Left lobe of liver (tissue), 2 donors: ENCODE data around the gene UBL4B. TPM values are rescaled to one million over a fixed set of nuclear protein-coding genes. Genes with fewer than 3 reads are reported as not detected.
"Not testable (repeated sequence)": the region's sequence is repeated elsewhere in the genome, so short reads cannot be mapped to it uniquely, and the experiment has no call there.

Source experiments
- ATAC-seq: fragments of 200-7000 bp; cut with Tn5 transposase; one replicate; pipeline ENCODE4 v1.9.1; 2020; ENCODE audit warnings: mild to moderate bottlenecking, moderate library complexity
- DNase-seq: peaks from one replicate; pipeline ENCODE4 v3.0.0-alpha.2; 2020; ENCODE audit warnings: low spot score
- total RNA-seq: library from RNA; stranded (reverse); gene quantifications from one replicate; pipeline ENCODE4 v1.2.1, GENCODE V29; 2021
- donor health status: DM: no; HTN: no; CAD: no; lungs with moderate emphysema.
- donor health status: DM: no; HTN: yes; CAD: no.

The UBL4B gene
- total RNA-seq, result not detected

GRCh38 chr1:110112143-110112542, at the start of gene UBL4B:
UBL4B (plus strand) TSS chr1:110112443; CDS start chr1:110112535, 92 bp downstream.
- ATAC-seq, result no peak

DNA sequence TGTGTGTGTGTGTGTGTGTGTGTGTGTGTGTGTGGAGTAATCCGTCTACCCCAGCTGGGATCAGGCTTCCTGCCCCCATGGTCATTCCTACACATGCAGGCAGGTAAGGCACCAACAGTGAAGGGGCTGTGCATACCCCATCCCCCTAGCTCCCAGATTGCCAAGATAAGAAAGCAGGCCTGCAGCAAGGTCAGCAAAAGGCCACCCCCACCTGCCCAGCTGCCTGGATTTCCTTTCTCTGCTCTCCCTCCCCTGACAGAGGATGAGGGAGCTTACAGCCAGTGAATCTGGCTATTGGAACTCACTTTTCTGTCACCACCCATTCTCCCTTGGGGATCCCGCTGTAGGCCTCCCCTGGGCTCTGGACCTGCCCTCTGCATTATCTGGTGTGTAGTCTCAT, 49.6 kb upstream of the UBL4B start:
- DNase-seq, result no peak
- ATAC-seq, result no peak

More at GRCh38 chr1:110112143-110112542, at the start of gene UBL4B:
- DNase-seq, result no peak

DNA sequence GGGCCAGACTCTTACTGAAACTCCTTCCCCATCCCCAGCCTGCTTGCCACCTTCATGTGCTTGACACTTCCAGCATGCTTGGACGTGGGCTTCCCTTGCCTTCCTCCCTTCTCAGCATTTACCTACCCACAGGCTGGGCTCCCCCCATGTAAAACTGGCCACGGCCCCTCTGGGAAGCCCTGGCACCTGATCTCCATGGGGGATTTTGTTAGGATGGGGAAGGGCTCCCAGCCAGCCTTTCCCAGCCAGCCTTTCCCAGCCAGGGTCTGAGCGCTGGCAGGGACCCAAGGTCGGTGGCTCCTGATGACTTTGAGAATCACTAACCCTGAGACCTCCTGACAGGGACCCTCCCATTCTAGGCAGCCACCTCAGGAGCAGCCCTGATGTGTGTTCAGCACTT, 48.5 kb upstream of the UBL4B start:
- DNase-seq, result no peak
- no peak for ATAC-seq

DNA sequence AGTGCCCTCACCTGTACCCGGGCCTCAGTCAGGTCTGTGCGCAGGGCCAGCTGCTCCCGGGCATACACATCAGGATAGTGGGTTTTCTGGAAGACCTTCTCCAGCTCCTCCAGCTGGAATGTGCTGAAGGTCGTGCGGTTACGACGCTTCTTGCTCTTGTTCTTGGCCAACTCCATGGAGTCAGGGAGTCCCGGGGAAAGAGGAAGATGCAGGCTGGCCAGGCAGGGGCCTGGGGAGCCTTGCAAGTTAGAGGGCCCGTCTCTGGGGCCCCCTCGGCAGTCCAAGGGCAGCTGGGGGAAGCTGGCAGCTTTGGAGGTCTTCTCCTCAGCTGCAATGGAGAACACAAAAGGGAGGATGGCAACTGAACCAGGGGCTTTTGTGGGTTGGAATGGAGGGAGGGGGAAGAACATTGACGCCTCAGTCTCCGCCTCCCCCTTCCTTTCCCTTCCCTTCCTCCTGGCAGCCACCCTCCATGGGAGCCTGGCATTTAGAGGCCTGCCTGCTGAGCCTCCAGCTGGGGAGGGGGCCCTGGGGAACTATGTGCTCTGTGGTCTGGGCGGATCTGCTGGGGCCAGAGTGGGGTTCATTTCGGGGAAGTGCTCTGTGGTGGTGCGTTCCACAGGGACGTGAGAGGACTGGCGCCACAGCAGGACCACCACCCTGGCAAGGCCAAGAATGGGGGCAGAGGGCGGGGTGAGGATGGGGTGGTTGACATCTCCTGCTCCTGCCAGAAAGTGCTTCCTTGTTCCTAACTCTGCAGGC, 47.5 kb upstream of the UBL4B start:
- ATAC-seq (no peak), DNase-seq (no peak)

- no peak for DNase-seq
Measured at GRCh38 chr1:110065841-110066240, 46.4 kb upstream of the UBL4B start.

GRCh38 chr1:110067479-110067892, 44.8 kb upstream of the UBL4B start:
- no peak for DNase-seq
- no peak for ATAC-seq

More at GRCh38 chr1:110065841-110066240, 46.4 kb upstream of the UBL4B start:
- no peak for ATAC-seq

DNA sequence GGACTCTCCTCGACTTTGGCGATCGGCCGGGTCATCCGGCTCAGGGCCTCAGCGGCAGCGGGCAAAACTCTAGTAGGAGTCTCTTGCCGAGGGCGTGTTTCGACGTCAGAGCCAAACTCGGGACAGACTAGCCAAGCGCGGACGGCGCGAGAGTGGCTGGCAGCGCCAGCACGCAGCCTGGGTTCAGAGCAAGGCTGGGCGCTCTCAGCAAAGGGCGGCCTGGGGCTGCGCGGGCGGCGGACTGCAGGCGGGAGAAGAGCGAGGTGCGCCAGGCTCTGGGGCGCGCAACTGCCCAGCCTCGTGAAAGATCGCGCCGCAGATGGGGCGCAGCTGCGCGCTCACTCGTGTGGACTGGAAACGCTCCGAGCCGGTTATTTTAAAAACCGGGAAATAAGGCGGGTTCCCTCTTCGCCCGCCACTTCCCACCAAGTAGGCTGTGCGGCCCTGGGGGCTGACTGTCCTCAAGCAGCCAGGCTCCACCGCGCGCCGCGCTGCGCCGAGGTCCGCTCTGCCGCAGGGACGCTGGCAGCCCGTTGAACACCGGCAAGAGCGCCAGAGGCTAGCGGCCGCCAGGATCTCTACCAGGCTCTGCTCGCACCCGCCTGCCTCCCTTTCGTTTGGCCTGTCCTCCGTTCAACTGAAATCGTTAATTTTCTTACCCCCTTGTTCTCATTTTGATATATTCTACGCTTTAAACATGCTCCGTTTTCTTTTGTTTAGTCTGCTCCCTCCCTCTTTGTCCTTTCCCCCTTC, 44.2 kb upstream of the UBL4B start:
- DNase-seq (no peak), ATAC-seq (no peak)

- DNase-seq (no peak), ATAC-seq (no peak)
Measured at GRCh38 chr1:110068646-110069403, 43.4 kb upstream of the UBL4B start.

GRCh38 chr1:110069404-110070281, 42.6 kb upstream of the UBL4B start:
- DNase-seq (no peak), ATAC-seq (peak; percentile 72)

GRCh38 chr1:110070282-110070669, 42.0 kb upstream of the UBL4B start:
- ATAC-seq, result peak; percentile 55
- DNase-seq, result no peak

DNA sequence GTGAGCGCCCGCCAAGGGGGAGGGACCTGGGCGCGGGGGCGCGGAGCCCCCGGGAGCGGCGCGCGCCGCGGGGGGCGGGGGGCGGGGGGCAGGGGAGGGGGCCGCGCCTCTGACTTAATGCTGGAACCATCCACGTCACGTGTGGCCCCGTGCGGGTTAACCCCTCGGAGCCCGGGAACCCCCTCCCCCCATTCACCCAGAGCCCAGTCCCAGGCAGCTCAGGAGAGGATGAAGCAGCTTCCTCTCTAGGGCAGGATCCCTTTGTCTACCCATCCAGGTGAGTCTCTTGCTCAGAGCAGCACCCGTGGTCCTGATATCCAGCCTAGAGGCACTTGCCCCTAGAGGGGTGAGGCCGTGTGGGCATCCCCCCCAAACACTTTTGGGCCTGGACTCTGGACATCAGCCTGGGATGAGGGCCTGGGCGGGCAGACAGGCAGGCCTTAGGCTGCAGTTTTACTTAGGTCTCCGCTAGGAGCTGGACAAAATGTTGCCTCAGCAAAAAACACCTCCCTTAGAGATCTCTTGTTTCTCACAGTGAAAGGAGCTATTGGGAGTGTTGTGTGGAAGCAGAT, 41.5 kb upstream of the UBL4B start, which contains the start of gene ALX3:
Gene ALX3, minus strand, starts transcription at position 2 of the 572 bp plus-strand sequence. CDS start 60 bp downstream, outside the sequence.
- DNase-seq (no peak), ATAC-seq (no peak)

DNA sequence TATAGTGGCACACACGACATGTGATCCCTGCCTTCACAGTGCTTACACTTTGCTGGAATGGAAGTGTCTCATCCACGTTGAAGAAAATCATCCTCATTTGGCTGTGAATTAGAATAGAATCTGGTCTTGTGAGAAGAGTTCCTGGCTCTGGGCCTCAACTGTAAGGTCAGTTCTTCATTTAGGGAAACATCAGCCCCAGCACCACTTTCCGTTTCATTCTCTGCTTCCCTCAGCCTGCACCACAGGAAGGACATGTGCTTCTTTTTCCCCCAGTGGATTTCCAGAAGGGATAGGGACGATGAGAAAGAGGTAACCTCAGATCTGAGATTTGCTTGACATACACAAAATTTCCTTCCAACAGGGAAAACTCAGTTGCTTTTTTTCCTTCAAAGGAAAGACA, 38.1 kb upstream of the UBL4B start:
- no peak for ATAC-seq
- DNase-seq, result no peak

GRCh38 chr1:110076789-110077500, 35.3 kb upstream of the UBL4B start:
- ATAC-seq (no peak), DNase-seq (no peak)

DNA sequence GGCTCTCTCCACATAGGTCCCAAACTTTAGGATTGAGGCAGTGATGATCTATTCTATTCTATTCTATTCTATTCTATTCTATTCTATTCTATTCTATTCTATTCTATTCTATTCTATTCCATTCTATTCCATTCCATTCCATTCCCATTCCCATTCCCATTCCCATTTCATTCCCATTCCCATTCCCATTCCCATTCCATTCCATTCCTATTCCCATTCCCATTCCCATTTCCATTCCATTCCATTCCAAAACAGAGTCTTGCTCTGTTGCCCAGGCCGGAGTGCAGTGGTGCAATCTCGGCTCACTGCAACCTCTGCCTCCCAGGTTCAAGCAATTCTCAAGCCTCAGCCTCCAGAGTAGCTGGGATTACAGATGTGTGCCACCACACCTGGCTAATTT, 32.2 kb upstream of the UBL4B start:
- ATAC-seq, DNase-seq: not testable (repeated sequence)

GRCh38 chr1:110081061-110081460, 31.2 kb upstream of the UBL4B start:
- ATAC-seq (no peak), DNase-seq (no peak)

- no peak for ATAC-seq
Measured at GRCh38 chr1:110082477-110082876, 29.8 kb upstream of the UBL4B start.

GRCh38 chr1:110083061-110083865, 29.0 kb upstream of the UBL4B start:
- DNase-seq, result no peak

More at GRCh38 chr1:110082477-110082876, 29.8 kb upstream of the UBL4B start:
- DNase-seq, result no peak

GRCh38 chr1:110083866-110084226, 28.4 kb upstream of the UBL4B start:
- peak; percentile 13 for ATAC-seq
- DNase-seq, result no peak

More at GRCh38 chr1:110083061-110083865, 29.0 kb upstream of the UBL4B start:
- ATAC-seq, result no peak
